K562 (cell line): Measurements from ENCODE around the gene PCNX4. TPM values are rescaled to one million over a fixed set of nuclear protein-coding genes. Genes with fewer than 3 reads are reported as not detected.

Experiments used
- ATAC-seq: fragments of 200-7000 bp; cut with Tn5 transposase; 3 replicates; pipeline ENCODE4 v1.9.1; 2020; ENCODE audit warnings: moderate library complexity
- BruUV-seq: library from RNA; stranded (reverse); fragments of 400-500 nt; replicated peaks from 2 replicates; lab custom pipeline; 2021; lab: Mats Ljungman, UMichigan
- CTCF ChIA-PET: fragments of 300-600 bp; formaldehyde crosslinking; extraction: SDS; loops from one replicate; lab custom pipeline; 2021; ENCODE audit warnings: low intra/inter-chr PET ratio; lab: Yijun Ruan, JAX
- POLR2A ChIA-PET: fragments of 300-600, 350-650 bp; sonication (Branson Sonifier 250); formaldehyde crosslinking; extraction: SDS; loops from one replicate; lab custom pipeline; 2021; ENCODE audit warnings: antibody characterized with exemption, inconsistent platforms; lab: Yijun Ruan, JAX
- DNase-seq, 4 experiments: peaks; one replicate each; pipeline versions ENCODE4 v3.0.0 to v3.0.0-alpha.2; 2011 to 2018; ENCODE audit warnings: low spot score in 3 of 4, mixed read lengths in 3 of 4; ENCODE audit errors: extremely low read depth in 1 of 4
- FAIRE-seq: peaks from 2 replicates; lab custom pipeline; 2011; peaks lifted over from hg19 to GRCh38; lab: Jason Lieb, UNC
- H2AFZ ChIP-seq: 2 replicates; pipeline ENCODE4 v1.6.0; 2011; ENCODE audit warnings: low read depth, low read length, control low read depth, inconsistent platforms
- H3K27ac ChIP-seq: fragments of 200-600 bp; 3 replicates; pipeline ENCODE4 v1.8.0; 2011; ENCODE audit warnings: low read depth, mild to moderate bottlenecking, control low read depth, inconsistent platforms, low read length, moderate library complexity, mixed read lengths; ENCODE audit errors: extremely low read depth
- H3K27me3 ChIP-seq, 2 experiments: fragments of 300-600 bp in 1 of 2; 2 replicates in 1 of 2; 3 replicates in 1 of 2; pipeline versions ENCODE4 v1.6.0 to v1.8.0; 2011; ENCODE audit warnings: inconsistent platforms in 2 of 2, low read length in 2 of 2, mild to moderate bottlenecking in 1 of 2, mixed read lengths in 1 of 2, moderate library complexity in 1 of 2; ENCODE audit not compliant: control insufficient read depth in 2 of 2, insufficient read depth in 2 of 2
- H3K36me3 ChIP-seq: fragments of 300-600 bp; 3 replicates; pipeline ENCODE4 v1.8.0; 2011; ENCODE audit warnings: mild to moderate bottlenecking, low read length, inconsistent platforms; ENCODE audit not compliant: control insufficient read depth, insufficient read depth
- H3K4me1 ChIP-seq, 2 experiments: fragments of 200-600 bp in 1 of 2; replicated peaks in 1 of 2; 2 replicates in 1 of 2; 3 replicates in 1 of 2; pipeline versions ENCODE4 v1.5.1 to v1.8.0; 2011; ENCODE audit warnings: inconsistent platforms in 2 of 2, low read length in 2 of 2, mild to moderate bottlenecking in 1 of 2, mixed read lengths in 1 of 2, moderate library complexity in 1 of 2; ENCODE audit not compliant: control insufficient read depth in 2 of 2, insufficient read depth in 2 of 2
- H3K4me2 ChIP-seq: 2 replicates; pipeline ENCODE4 v1.6.1; 2011; ENCODE audit warnings: low read length, control low read depth, inconsistent platforms, mixed read lengths; ENCODE audit not compliant: insufficient read depth
- H3K4me3 ChIP-seq: fragments of 200-600 bp; sonication (generic), shearing (Covaris generic); 2 replicates; pipeline ENCODE4 v1.5.1; 2016; ENCODE audit warnings: control low read depth, inconsistent platforms
- H3K79me2 ChIP-seq: fragments of 200-600 bp; 3 replicates; pipeline ENCODE4 v1.8.0; 2011; ENCODE audit warnings: low read length, inconsistent platforms; ENCODE audit not compliant: control insufficient read depth, insufficient read depth
- H3K9ac ChIP-seq, 2 experiments: 2 replicates each; pipeline versions ENCODE4 v1.6.0 to v1.6.1; 2011; ENCODE audit warnings: low read depth in 2 of 2, low read length in 2 of 2, control low read depth in 1 of 2, inconsistent platforms in 1 of 2, mild to moderate bottlenecking in 1 of 2, mixed read lengths in 1 of 2; ENCODE audit not compliant: insufficient read depth in 1 of 2
- H3K9me1 ChIP-seq: one replicate; pipeline ENCODE4 v1.6.0; 2011; ENCODE audit warnings: inconsistent platforms, mild to moderate bottlenecking, low read length, moderate library complexity; ENCODE audit not compliant: control insufficient read depth, insufficient read depth
- H3K9me3 ChIP-seq: replicated peaks from 2 replicates; pipeline ENCODE4 v1.5.1; 2011; ENCODE audit warnings: low read depth, low read length, inconsistent platforms; ENCODE audit not compliant: control insufficient read depth, insufficient read depth
- H4K20me1 ChIP-seq: replicated peaks from 2 replicates; pipeline ENCODE4 v1.6.1; 2011; ENCODE audit warnings: low read length, inconsistent platforms, mixed read lengths; ENCODE audit not compliant: control insufficient read depth, insufficient read depth
- BRD9 ChIP-seq: fragments of 450-650 bp; IDR thresholded peaks from 2 replicates; pipeline ENCODE4 v1.6.1; 2018; ENCODE audit warnings: low read depth; ENCODE audit not compliant: partially characterized antibody
- EP300 ChIP-seq: IDR thresholded peaks from 2 replicates; pipeline ENCODE4 v1.6.1; 2012; ENCODE audit warnings: low read length, improper control_type of control experiment
- ESRRA ChIP-seq: fragments of 450-650 bp; IDR thresholded peaks from 2 replicates; pipeline ENCODE4 v1.6.1; 2014; ENCODE audit warnings: low read depth, mild to moderate bottlenecking, moderate library complexity, borderline replicate concordance
- JUN ChIP-seq, 2 experiments: sonication (generic) in 1 of 2; formaldehyde crosslinking in 1 of 2; IDR thresholded peaks; 2 replicates each; pipeline versions ENCODE4 v1.6.1 to v1.8.0; 2012 to 2022; ENCODE audit warnings: borderline replicate concordance in 2 of 2, mild to moderate bottlenecking in 2 of 2, improper control_type of control experiment in 1 of 2, low read depth in 1 of 2, low read length in 1 of 2, missing genetic modification reagents in 1 of 2
- KAT2B ChIP-seq: IDR thresholded peaks from one replicate; pipeline ENCODE4 v1.6.1; 2012; ENCODE audit warnings: low read depth, mild to moderate bottlenecking, control low read depth, inconsistent platforms, low read length, moderate library complexity
- KAT7 ChIP-seq: sonication (generic); formaldehyde crosslinking; IDR thresholded peaks from 2 replicates; pipeline ENCODE4 v1.8.0; 2022; ENCODE audit warnings: missing genetic modification reagents, mild to moderate bottlenecking, borderline replicate concordance
- MCM7 ChIP-seq, 2 experiments: fragments of 450-650 bp; IDR thresholded peaks; 2 replicates each; pipeline ENCODE4 v1.6.1; 2016 to 2018
- MTA3 ChIP-seq: fragments of 450-650 bp; formaldehyde crosslinking; IDR thresholded peaks from 2 replicates; pipeline ENCODE4 v1.6.1; 2017; ENCODE audit warnings: mild to moderate bottlenecking, borderline replicate concordance
- POLR2AphosphoS2 ChIP-seq: IDR thresholded peaks from 2 replicates; pipeline ENCODE4 v1.6.1; 2012; ENCODE audit warnings: low read length, improper control_type of control experiment
- POLR2AphosphoS5 ChIP-seq: IDR thresholded peaks from 2 replicates; pipeline ENCODE4 v1.6.1; 2011; ENCODE audit warnings: mild to moderate bottlenecking, low read depth, low read length, moderate library complexity; ENCODE audit not compliant: control insufficient read depth, insufficient read depth
- PRPF4 ChIP-seq: fragments of 200-400 bp; formaldehyde crosslinking; IDR thresholded peaks from one replicate; pipeline ENCODE4 v1.6.1; 2017; ENCODE audit warnings: low read length, low read depth, mild to moderate bottlenecking; ENCODE audit not compliant: insufficient read depth, poor library complexity, severe bottlenecking
- RHOXF2B ChIP-seq: fragments of 250-450 bp; sonication (Bioruptor Pico); conservative IDR thresholded peaks from 2 replicates; pipeline ENCODE4 v1.5.1; 2021
- SMAD1 ChIP-seq: fragments of 150-350 bp; IDR thresholded peaks from 2 replicates; pipeline ENCODE4 v1.6.1; 2014; ENCODE audit warnings: low read length, low read depth; ENCODE audit not compliant: partially characterized antibody
- ZNF143 ChIP-seq: sonication (generic); formaldehyde crosslinking; IDR thresholded peaks from 2 replicates; pipeline ENCODE4 v1.9.0; 2022; ENCODE audit warnings: mild to moderate bottlenecking, missing genetic modification reagents
- ZNF436 ChIP-seq: fragments of 250-450, 450-650 bp; sonication (Bioruptor Pico); formaldehyde crosslinking; IDR thresholded peaks from 2 replicates; pipeline ENCODE4 v1.7.0; 2020; ENCODE audit warnings: mild to moderate bottlenecking
- WGBS: fragments of 100-300 bp; shearing (Covaris generic); methylation state at CpG from one replicate; pipeline ENCODE4 v1.1.6; 2016; ENCODE audit warnings: low coverage, mixed read lengths; ENCODE audit not compliant: insufficient coverage; ENCODE audit errors: missing lambda C conversion rate; 5-methylcytosine and 5-hydroxymethylcytosine counted together
- in situ Hi-C: fragments of 300-500 bp; cut with MboI; formaldehyde crosslinking; loops from 4 replicates; pipeline ENCODE4 v1.15.0; 2018; ENCODE audit warnings: inconsistent platforms, mixed read lengths
- intact Hi-C: fragments of 100-400 bp; cut with micrococcal nuclease; formaldehyde crosslinking; loops from 2 replicates; pipeline ENCODE4 v1.14.2; 2022
- polyA plus RNA-seq, 8 experiments: library from polyadenylated mRNA; depleted of rRNA in 4 of 8; stranded (reverse) in 5 of 8; unstranded in 3 of 8; fragments of >200 nt; fragmentation: Nextera tagmentation in 2 of 8; fragmentation: Illumina TruSeq in 1 of 8; extraction: Ambion mirVana in 2 of 8; extraction: Trizol in 1 of 8; gene quantifications; 2 replicates each; pipeline versions ENCODE4 v1.2.1 to v1.2.3, GENCODE V29; 2011 to 2014; ENCODE audit warnings: inconsistent platforms in 1 of 8, missing spikeins in 1 of 8
- total RNA-seq, 7 experiments: library from RNA; depleted of rRNA in 6 of 7; stranded (reverse); fragments of >200 nt in 6 of 7; fragmentation: Illumina TruSeq in 2 of 7; extraction: Trizol in 2 of 7; gene quantifications; 2 replicates each; pipeline versions ENCODE4 v1.2.1 to v1.2.3, GENCODE V29; 2011 to 2021; ENCODE audit warnings: low replicate concordance in 1 of 7
- TF ChIP-seq, protein P1 (sequence below): sonication (generic); formaldehyde crosslinking; IDR thresholded peaks from 2 replicates; pipeline ENCODE4 v1.8.0; 2022; ENCODE audit warnings: missing genetic modification reagents, mild to moderate bottlenecking, borderline replicate concordance

The PCNX4 gene
- total and polyA plus RNA-seq, 9 of the 15 experiments (the other 6 are each of a cell fraction or from before 2014, with no cell fraction given): 10.0 to 41.2 (median 22.4) TPM

DNA sequence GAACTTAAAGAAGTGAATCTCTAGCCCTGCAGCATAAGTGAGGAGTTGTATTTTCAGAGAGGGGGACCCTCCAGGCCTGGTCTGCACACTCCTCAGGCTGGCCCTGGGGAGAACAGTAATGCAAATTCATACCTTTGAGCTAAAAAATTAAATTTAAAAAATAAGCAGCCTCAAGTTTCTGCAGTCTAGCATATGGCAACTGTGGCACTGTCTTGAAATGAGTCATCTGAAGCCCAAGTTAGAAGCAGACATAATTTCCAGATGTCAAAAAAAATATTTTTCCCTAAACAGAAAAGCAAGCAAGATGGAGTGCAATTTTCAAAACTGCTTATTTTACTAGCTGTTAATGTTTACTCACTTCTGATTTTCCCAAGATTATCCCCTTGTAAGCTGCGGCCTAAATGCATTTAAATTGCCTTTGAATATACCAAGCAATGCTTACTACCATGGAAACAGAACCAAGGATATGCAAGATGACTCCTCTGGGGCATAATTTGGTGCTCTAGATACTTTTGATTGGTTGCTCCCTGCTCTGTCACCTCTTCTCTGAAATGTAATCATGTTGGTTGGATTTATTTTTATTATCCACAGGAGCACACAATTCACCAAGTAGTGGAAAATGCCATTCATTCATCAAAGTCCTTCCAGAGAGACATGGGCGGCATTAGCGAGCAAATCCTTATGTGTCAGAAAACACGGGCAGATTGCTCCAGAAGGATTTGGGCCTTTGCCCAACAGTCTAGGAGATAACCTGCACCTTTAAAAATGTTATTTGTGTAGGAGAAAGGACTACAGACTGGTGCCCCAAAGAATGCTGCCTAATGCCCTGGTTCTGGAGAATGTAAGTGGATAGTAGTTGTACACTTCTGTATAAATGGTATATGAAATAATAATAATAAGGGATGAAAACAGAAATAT lies 98.5 kb downstream of the PCNX4 start:
- ATAC-seq (no peak), DNase-seq (no peak), FAIRE-seq (no peak)
- Histone ChIP-seq H3K27me3 (peaks cover 0 to 3% of the 10 kb centered on the region in 2 experiments; a peak in 1 of 5 replicates), H3K36me3 (no peaks in the 10 kb centered on the region), H3K4me1 (no peaks in the 10 kb centered on the region; a peak in 1 of 5 replicates), H3K9me1 (no peaks in the 10 kb centered on the region), H3K79me2 (no peaks in the 10 kb centered on the region), H2AFZ (no peak overlapping the region), H4K20me1 (no peaks in the 10 kb centered on the region), H3K27ac (no peak overlapping the region), H3K4me2 (no peak overlapping the region), H3K9me3 (no peaks in the 10 kb centered on the region), H3K4me3 (no peak overlapping the region), H3K9ac (no peak overlapping the region)
- TF ChIP-seq POLR2AphosphoS5 (no peak), JUN (IDR thresholded peaks at IDR 0.05; ENCODE audit: borderline replicate concordance, low read depth, low read length) (no peak), JUN (CRISPR knock-in tag; IDR thresholded peaks at IDR 0.05; ENCODE audit: borderline replicate concordance) (no peak), BRD9 (no peak), POLR2AphosphoS2 (no peak), ZNF436 (no peak), RHOXF2B (no peak), ZNF143 (CRISPR knock-in tag) (no peak), KAT2B (no peak), ESRRA (no peak), PRPF4 (no peak), MCM7 (IDR thresholded peaks at IDR 0.05) (no peak), KAT7 (no peak), EP300 (no peak), SMAD1 (no peak), MTA3 (no peak)
- TF ChIP-seq, protein P1, sequence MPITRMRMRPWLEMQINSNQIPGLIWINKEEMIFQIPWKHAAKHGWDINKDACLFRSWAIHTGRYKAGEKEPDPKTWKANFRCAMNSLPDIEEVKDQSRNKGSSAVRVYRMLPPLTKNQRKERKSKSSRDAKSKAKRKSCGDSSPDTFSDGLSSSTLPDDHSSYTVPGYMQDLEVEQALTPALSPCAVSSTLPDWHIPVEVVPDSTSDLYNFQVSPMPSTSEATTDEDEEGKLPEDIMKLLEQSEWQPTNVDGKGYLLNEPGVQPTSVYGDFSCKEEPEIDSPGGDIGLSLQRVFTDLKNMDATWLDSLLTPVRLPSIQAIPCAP (CRISPR knock-in tag): no peak
- intact Hi-C loops (loop anchor here (2.0 to 10.0 kb wide), 3 partner anchors 142 to 685 kb away; no protein-coding TSS in a partner anchor), in situ Hi-C loops (no loop called here)
- CTCF ChIA-PET: no interaction called here
- POLR2A ChIA-PET: no interaction called here
- BruUV-seq: no TSS peak
- 50% methylated on average over 4 of the region's 4 CpGs for WGBS
